Hematopoietic multipotent progenitor cell treated with erythropoietin and hydrocortisone succinate and interleukin-3 and kit ligand, for 6 days (in vitro differentiated cells): ENCODE data around the gene CCDC137.

Experiments
- DNase-seq: peaks from one replicate; pipeline ENCODE4 v3.0.0-alpha.2; 2015

Gene CCDC137

DNA sequence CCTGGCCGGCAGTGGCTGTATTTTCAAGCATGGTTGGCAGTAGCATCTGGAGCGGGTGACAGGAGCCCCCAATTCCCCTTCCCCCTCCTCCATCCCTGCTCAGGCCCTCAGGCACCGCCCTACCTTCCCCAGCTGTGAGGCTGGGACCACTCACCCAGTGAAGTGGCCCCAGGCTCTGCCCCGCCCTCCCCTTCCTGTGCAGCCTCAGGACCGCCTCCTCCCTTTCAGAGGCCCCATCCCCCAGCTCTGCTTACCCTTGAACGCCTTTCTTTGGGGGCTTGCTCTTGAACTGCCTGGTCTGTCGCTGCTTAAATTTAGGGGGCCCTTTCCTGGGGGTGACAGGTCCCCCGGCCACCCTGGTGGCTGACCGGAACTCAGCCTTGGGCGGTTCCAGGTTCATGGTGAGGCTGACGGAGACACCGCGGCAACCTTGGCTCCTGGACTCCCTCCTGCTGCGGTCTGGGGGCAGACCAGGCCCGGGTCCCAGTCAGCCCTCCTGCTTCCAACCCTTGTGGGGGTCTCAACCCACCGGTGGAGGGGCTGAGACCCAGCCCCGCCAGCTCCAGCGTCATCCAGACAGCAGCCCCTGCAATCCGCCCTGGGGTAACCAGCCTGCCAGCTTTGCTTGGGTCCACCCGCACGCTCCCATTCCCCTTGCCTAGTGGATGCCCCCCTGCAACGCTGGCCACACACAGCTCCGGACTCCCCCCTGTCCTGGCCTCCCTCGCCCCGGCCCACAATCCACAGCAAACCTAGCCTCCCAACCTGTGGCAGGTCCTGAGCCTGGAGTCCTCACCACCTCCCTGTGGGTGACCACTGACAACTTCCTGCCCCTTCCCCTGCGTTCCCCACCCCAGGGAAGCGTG, 13.4 kb upstream of the CCDC137 start:
- peak; percentile 72 for DNase-seq

GRCh38 chr17:81655378-81656117, 11.0 kb upstream of the CCDC137 start:
- DNase-seq = no peak

DNA sequence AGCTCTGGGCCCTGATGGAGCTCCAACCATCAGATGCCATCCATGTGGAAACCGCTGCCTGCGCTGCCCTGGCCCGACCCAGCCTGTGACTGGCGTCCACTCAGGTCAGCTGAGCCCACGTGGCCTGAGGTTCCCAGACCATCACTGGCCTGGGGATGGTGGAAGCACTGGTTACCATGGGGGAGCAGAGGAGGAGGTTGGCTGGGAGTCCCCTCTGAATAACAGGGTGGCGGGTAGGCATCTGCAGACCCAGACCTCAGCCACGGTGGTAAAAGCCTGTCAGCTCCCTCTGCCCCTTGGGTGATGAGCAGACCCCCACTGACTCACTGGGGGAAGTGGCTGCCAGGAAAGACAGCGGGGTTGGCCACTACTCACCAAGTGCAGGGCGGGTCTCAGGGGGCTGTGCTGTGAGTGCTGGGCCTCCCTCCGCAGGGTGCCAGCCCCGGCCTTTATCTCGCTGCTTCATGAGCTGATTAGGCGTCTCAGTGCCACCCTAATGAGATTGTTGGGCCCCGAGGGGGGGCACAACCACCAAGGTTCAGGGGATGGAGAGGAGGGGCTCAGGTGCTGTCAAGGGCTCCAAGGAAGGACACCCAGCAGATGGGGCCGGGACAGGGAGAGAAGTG, 10.3 kb upstream of the CCDC137 start, which contains the start of gene PDE6G:
PDE6G (minus strand) TSS at position 425 of the 626 bp plus-strand sequence. CDS start 3,237 bp downstream, outside the sequence.
- DNase-seq = peak; percentile 71

DNA sequence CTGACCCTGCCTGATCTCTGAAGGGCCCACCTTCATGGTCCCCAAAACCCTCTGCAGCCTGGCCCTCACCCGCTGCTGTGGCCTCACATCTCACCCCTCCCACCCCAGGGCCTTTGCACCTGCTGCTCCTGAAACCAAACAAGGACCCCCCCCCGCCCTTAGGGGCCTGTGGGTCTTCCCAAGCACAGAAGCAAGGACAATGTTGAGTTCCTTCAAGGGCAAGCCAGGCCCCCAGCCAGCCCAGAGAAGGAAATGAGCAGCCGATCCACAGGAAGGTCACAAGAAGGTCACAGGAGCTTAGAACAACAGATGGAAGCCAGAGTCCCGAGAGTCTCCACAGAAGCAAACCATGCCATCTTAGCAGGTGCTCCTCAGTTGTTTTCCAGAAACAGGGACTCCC, 9.7 kb upstream of the CCDC137 start:
- no peak for DNase-seq

DNA sequence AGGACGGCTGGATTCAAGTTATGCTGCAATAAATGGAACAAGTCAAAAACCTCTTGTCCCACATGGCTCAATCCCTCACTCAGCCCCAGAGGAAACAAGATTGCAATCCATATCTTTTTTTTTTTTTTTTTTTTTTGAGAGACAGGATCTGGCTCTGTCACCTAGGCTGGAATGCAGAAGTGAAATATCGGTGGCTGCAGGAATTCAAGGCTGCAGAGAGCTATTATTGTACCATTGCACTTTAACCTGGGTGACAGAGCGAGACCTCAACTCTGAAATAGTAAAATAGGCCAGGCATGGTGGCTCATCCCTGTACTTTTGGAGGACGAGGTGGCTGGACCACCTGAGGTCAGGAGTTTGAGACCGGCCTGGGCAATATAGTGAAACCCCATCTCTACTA, 7.5 kb upstream of the CCDC137 start:
- no peak for DNase-seq

DNA sequence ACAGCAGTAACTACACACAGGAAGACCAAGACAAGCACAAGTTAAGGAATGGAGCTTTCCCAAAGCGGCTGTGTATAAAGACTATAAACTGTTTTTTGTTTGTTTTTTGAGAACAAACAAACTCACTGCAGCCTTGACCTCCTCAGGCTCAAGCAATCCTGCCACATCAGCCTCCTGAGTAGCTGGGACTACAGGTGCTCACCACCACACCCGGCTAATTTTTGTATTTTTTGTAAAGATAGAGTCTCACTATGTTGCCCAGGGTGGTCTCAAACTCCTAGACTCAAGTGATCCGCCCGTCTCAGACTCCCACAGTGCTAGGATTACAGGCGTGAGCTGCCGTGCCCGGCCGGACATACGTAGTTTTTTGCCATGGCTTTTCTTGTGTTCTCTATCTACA, 6.1 kb upstream of the CCDC137 start:
- DNase-seq = no peak

DNA sequence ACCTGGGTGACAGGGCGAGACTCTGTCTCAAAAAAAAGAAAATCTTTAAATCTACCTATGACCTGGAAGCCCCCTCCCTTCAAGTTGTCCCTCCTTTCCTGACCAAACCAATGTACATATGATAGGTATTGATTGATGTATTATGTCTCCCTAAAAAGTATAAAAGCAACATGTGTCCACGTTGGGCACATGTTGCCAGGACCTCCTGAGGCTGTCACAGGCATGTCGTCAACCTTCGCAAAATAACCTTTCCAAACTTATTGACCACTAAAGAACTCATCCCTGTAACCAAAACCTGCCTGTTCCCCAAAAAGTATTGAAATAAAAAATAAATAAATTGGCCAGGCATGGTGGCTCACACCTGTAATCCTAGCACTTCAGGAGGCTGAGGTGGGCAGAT, 4.5 kb upstream of the CCDC137 start:
- DNase-seq = no peak

DNA sequence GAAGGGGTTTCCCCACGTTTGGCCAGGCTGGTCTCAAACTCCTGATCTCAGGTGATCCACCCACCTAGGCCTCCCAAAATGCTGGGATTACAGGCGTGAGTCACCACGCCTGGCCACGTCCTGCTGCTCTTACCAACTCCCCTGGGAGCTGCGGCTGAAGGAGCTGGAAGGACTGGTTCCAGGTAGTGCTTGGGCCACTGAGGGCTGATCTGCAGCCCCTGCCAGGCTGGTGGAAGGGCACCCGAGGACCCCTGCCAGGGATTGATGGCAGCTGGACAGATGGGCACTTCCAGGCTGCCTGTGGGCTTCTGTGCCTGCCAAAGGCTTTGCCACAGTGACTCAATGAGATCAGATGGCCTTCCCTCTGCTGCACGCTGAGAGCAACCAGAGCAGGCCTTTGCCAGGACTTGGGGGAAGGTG, 2.5 kb upstream of the CCDC137 start:
- no peak for DNase-seq

- peak; percentile 81 for DNase-seq
These were observed 1.1 kb upstream of the CCDC137 start for GRCh38 chr17:81665205-81666091.

GRCh38 chr17:81666092-81666341, 520 bp upstream of the CCDC137 start:
- DNase-seq = peak; percentile 56

DNA sequence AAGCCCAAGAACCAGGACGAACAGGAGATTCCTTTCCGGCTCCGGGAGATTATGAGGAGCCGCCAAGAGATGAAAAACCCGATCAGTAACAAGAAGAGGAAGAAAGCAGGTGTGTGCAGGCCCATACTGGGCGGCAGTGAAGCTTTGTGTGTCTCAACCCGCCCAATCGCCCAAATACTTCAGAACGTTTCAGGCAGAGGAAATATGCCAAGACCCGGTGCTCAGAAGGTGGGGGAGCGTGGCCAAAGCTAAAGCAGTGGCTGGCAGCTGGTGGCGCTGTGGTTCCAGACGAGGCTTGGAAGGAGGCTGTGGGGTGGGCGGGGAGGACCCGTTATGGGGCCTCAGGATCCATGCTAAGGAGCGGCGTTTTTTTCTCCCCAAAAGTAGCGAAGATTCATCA, 1.2 kb downstream of the CCDC137 start:
- DNase-seq = peak; percentile 72

- no peak for DNase-seq
These were observed 6.0 kb downstream of the CCDC137 start for GRCh38 chr17:81672504-81672903.

DNA sequence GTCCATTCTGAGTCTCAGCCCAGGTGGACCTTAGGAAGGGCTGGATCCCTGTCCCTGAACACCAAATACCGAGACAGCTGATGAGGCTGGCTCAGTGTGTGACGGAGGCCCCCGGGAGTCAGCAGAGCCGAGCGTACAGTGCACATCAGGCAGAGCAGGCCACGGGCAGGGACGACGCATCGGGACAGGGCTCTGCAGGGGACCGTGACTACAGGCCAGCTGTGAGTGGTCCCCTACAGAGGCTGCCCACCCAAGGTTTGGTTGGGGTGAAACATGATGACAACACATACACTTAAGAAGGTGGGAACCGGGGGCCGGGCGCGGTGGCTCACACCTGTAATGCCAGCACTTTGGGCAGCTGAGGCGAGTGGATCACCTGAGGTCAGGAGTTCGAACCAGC, 6.4 kb downstream of the CCDC137 start:
- no peak for DNase-seq

GRCh38 chr17:81673561-81674258, 7.2 kb downstream of the CCDC137 start:
- no peak for DNase-seq

DNA sequence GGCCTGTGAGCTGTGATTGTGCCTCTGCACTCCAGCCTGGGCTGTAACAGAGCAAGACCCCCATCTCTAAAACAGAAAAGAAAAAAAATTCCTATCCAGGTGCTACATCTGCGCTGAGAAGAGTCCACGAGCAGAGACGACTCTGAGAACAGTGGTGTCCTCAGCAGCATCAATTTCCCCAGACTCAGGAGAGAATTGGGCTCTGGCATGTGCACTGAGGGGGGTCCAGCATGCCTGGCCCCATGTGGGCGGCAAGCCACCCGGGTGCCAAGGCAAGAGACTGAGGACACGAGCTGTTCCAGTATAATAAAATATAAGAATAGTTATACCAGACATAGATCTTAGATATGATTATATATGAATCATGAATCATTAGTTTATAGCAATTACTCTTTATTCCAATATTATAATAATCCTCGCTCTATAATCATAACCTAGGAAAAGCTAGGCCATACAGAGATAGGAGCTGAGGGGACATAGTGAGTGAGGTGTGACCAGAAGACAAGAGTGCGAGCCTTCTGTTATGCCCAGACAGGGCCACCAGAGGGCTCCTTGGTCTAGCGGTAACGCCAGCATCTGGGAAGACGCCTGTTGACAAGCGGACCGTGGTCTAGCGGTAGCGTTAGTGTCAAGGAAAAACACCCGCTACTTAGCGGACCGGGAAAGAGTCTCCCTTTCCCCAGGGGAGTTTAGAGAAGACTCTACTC, 9.1 kb downstream of the CCDC137 start:
- DNase-seq = peak; percentile 51

DNA sequence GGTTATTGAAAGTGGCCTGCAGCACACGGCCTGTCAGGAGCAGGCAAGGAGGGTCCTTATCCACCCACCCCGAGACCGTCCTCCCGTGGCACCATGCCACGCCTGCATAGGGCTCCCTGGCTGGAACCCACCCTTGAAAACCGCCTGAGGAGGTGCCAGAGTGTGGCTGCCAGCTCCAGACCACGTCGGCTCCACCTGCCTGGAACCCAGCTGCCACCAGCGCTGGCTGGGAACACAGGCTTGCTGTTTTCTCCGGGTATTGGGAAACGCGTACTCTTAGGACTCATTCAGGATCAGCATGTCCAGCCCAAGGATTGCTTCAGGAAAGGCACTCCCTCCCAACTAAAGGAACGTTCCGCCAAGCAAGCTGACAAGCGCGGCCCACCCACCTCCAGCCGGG, 10.4 kb downstream of the CCDC137 start:
- DNase-seq = no peak

- no peak for DNase-seq
These were observed 13.6 kb downstream of the CCDC137 start for GRCh38 chr17:81680150-81680549.

- no peak for DNase-seq
These were observed 15.1 kb downstream of the CCDC137 start for GRCh38 chr17:81681672-81682071.

DNA sequence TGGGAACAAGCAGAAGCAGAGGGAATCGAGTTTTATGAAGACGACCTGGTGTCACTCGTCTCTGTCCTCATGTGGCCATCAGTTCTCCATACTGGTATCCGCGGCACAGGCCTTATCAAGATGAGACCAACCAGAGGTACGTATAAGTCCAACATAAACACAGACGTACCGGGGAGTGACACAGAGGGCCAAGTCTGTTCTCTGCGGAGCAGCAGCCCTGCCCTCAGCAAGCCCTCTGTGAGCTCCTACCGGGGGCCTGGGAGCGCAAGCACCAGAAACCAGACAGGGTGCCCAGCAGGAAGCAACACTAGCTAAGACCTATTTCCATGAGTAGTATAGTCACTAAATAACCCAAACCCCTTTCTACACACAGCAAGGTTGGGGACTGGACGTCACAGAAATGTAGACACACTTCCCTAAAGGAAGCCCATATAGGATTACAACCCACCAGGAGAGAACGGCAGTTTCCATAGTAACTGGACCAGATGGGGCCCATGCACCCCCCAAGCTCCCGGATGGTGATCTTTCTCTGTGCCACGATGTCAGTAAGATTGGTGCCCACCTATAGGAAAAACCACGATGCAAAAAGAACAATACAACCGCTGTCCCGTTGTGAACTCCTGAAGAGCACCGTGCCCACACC, 16.1 kb downstream of the CCDC137 start:
- DNase-seq = no peak

DNA sequence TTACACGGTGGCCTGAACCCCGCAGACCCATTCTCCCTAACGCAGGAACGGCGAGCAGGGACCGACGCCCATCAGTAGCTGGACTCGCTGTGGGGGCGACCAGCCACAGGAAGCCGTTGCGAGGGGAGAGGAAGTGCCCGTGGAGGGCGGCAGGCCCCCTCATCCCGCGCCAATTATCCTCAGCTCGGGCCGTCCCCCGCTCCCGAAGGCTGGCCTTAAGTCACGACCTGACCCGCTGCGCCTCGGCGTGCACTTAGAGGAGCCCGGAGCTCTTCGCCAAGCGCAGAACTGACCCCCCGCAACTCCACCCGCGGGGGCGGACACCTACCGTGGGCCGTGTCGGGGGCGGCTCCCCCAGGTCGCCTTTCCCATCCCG, 16.7 kb downstream of the CCDC137 start:
- DNase-seq = peak; percentile 29
